A549 (cell line): ENCODE data around the gene CTCF.

ENCODE experiments used
- CEBPB ChIP-seq, 2 experiments: fragments of >200 bp in 1 of 2; sonication (Bioruptor Twin) in 1 of 2; formaldehyde crosslinking in 1 of 2; IDR thresholded peaks; 2 replicates each; pipeline ENCODE4 v1.6.1; 2012 to 2016
- CHD4 ChIP-seq: fragments of 200-600 bp; sonication (generic); IDR thresholded peaks from 2 replicates; pipeline ENCODE4 v1.6.1; 2016; ENCODE audit warnings: antibody characterized with exemption, mild to moderate bottlenecking, borderline replicate concordance
- CTCF ChIP-seq: fragments of >200 bp; sonication (Bioruptor Twin); formaldehyde crosslinking; IDR thresholded peaks from 3 replicates; pipeline ENCODE4 v1.5.1; 2016
- MYC ChIP-seq: IDR thresholded peaks from 2 replicates; pipeline ENCODE4 v1.6.1; 2012; ENCODE audit warnings: mild to moderate bottlenecking, inconsistent platforms, low read length, improper control_type of control experiment, borderline replicate concordance
- NFE2L2 ChIP-seq: fragments of 150-350 bp; conservative IDR thresholded peaks from 2 replicates; pipeline ENCODE4 v1.6.1; 2014; ENCODE audit warnings: low read length
- POLR2A ChIP-seq: IDR thresholded peaks from 2 replicates; pipeline ENCODE4 v1.6.1; 2012; ENCODE audit warnings: mild to moderate bottlenecking, low read length
- TF ChIP-seq, protein P1 (sequence below): IDR thresholded peaks from 2 replicates; pipeline ENCODE4 v1.6.1; 2012
- TF ChIP-seq, protein P2 (sequence below): fragments of 200-600 bp; sonication (generic); IDR thresholded peaks from 2 replicates; pipeline ENCODE4 v1.6.1; 2016; ENCODE audit warnings: antibody characterized with exemption, mild to moderate bottlenecking, moderate library complexity

GRCh38 chr16:67663151-67663876, 101.0 kb downstream of the CTCF start:
- TF ChIP-seq CHD4 (no peak), CTCF (no peak; the same call in 2 of the 3 replicates), NFE2L2 (no peak), POLR2A (no peak), CEBPB (IDR thresholded peaks at IDR 0.05) (no peak), MYC (no peak)
- TF ChIP-seq, protein P1, sequence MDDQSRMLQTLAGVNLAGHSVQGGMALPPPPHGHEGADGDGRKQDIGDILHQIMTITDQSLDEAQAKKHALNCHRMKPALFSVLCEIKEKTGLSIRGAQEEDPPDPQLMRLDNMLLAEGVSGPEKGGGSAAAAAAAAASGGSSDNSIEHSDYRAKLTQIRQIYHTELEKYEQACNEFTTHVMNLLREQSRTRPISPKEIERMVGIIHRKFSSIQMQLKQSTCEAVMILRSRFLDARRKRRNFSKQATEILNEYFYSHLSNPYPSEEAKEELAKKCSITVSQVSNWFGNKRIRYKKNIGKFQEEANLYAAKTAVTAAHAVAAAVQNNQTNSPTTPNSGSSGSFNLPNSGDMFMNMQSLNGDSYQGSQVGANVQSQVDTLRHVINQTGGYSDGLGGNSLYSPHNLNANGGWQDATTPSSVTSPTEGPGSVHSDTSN = no peak
- TF ChIP-seq, protein P2, sequence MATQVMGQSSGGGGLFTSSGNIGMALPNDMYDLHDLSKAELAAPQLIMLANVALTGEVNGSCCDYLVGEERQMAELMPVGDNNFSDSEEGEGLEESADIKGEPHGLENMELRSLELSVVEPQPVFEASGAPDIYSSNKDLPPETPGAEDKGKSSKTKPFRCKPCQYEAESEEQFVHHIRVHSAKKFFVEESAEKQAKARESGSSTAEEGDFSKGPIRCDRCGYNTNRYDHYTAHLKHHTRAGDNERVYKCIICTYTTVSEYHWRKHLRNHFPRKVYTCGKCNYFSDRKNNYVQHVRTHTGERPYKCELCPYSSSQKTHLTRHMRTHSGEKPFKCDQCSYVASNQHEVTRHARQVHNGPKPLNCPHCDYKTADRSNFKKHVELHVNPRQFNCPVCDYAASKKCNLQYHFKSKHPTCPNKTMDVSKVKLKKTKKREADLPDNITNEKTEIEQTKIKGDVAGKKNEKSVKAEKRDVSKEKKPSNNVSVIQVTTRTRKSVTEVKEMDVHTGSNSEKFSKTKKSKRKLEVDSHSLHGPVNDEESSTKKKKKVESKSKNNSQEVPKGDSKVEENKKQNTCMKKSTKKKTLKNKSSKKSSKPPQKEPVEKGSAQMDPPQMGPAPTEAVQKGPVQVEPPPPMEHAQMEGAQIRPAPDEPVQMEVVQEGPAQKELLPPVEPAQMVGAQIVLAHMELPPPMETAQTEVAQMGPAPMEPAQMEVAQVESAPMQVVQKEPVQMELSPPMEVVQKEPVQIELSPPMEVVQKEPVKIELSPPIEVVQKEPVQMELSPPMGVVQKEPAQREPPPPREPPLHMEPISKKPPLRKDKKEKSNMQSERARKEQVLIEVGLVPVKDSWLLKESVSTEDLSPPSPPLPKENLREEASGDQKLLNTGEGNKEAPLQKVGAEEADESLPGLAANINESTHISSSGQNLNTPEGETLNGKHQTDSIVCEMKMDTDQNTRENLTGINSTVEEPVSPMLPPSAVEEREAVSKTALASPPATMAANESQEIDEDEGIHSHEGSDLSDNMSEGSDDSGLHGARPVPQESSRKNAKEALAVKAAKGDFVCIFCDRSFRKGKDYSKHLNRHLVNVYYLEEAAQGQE = no peak
